ENCODE data around the gene STXBP4. TPM values are rescaled to one million over a fixed set of nuclear protein-coding genes. Genes with fewer than 3 reads are reported as not detected.

Gene STXBP4
- total RNA-seq, 1 donor from 2014 or later = 7.6 TPM

GRCh38 chr17:54945671-54946070 lies 22.9 kb upstream of the STXBP4 start:
- no peaks in the 10 kb centered on the region for H3K36me3 Mint-ChIP-seq (ENCODE audit: low read depth)
- H3K27ac Mint-ChIP-seq = no peak overlapping the region

GRCh38 chr17:54947396-54947795 lies 21.2 kb upstream of the STXBP4 start:
- H3K4me1 Mint-ChIP-seq (ENCODE audit: low read depth) = peaks cover 35% of the 10 kb centered on the region
- no peak overlapping the region for H3K4me3 Mint-ChIP-seq (ENCODE audit: low read depth)

More at GRCh38 chr17:54945671-54946070, 22.9 kb upstream of the STXBP4 start:
- intact Hi-C loops (cut with micrococcal nuclease) = no loop called here
- H3K9me3 Mint-ChIP-seq = no peaks in the 10 kb centered on the region
- H3K27me3 Mint-ChIP-seq (ENCODE audit: low read depth) = no peaks in the 10 kb centered on the region
- no peak overlapping the region for H3K4me3 Mint-ChIP-seq (ENCODE audit: low read depth)
- no peak for DNase-seq (ENCODE audit: low spot score)
- H3K4me1 Mint-ChIP-seq (ENCODE audit: low read depth) = peaks cover 35% of the 10 kb centered on the region

GRCh38 chr17:54948380-54948779 lies 20.2 kb upstream of the STXBP4 start:
- DNase-seq (ENCODE audit: low spot score) = no peak

More at GRCh38 chr17:54947396-54947795, 21.2 kb upstream of the STXBP4 start:
- H3K27ac Mint-ChIP-seq = peak overlapping the region; percentile 19
- no peaks in the 10 kb centered on the region for H3K9me3 Mint-ChIP-seq
- intact Hi-C loops (cut with micrococcal nuclease) = no loop called here
- H3K36me3 Mint-ChIP-seq (ENCODE audit: low read depth) = no peaks in the 10 kb centered on the region
- H3K27me3 Mint-ChIP-seq (ENCODE audit: low read depth) = no peaks in the 10 kb centered on the region
- DNase-seq (ENCODE audit: low spot score) = no peak

GRCh38 chr17:54950116-54950515 lies 18.4 kb upstream of the STXBP4 start:
- Mint-ChIP-seq H3K27ac (no peak overlapping the region), H3K4me3 (ENCODE audit: low read depth) (no peak overlapping the region), H3K27me3 (ENCODE audit: low read depth) (no peaks in the 10 kb centered on the region), H3K9me3 (no peaks in the 10 kb centered on the region), H3K4me1 (ENCODE audit: low read depth) (peaks cover 30% of the 10 kb centered on the region), H3K36me3 (ENCODE audit: low read depth) (no peaks in the 10 kb centered on the region)
- intact Hi-C loops (cut with micrococcal nuclease) = no loop called here
- no peak for DNase-seq (ENCODE audit: low spot score)

More at GRCh38 chr17:54948380-54948779, 20.2 kb upstream of the STXBP4 start:
- Mint-ChIP-seq H3K4me3 (ENCODE audit: low read depth) (no peak overlapping the region), H3K9me3 (no peaks in the 10 kb centered on the region), H3K4me1 (ENCODE audit: low read depth) (peaks cover 35% of the 10 kb centered on the region), H3K27ac (no peak overlapping the region), H3K27me3 (ENCODE audit: low read depth) (no peaks in the 10 kb centered on the region), H3K36me3 (ENCODE audit: low read depth) (no peaks in the 10 kb centered on the region)
- intact Hi-C loops (cut with micrococcal nuclease) = no loop called here

- no peaks in the 10 kb centered on the region for H3K36me3 Mint-ChIP-seq (ENCODE audit: low read depth)
These were observed 17.3 kb upstream of the STXBP4 start for GRCh38 chr17:54951286-54951685.

GRCh38 chr17:54956791-54957190 lies 11.8 kb upstream of the STXBP4 start:
- DNase-seq (ENCODE audit: low spot score) = no peak
- no peak overlapping the region for H3K27ac Mint-ChIP-seq
- peaks cover 35% of the 10 kb centered on the region for H3K36me3 Mint-ChIP-seq (ENCODE audit: low read depth)
- intact Hi-C loops (cut with micrococcal nuclease) = no loop called here
- no peaks in the 10 kb centered on the region for H3K4me1 Mint-ChIP-seq (ENCODE audit: low read depth)
- no peaks in the 10 kb centered on the region for H3K9me3 Mint-ChIP-seq
- no peaks in the 10 kb centered on the region for H3K27me3 Mint-ChIP-seq (ENCODE audit: low read depth)
- no peak overlapping the region for H3K4me3 Mint-ChIP-seq (ENCODE audit: low read depth)

More at GRCh38 chr17:54951286-54951685, 17.3 kb upstream of the STXBP4 start:
- Mint-ChIP-seq H3K4me1 (ENCODE audit: low read depth) (peaks cover 18% of the 10 kb centered on the region), H3K4me3 (ENCODE audit: low read depth) (no peak overlapping the region), H3K27me3 (ENCODE audit: low read depth) (no peaks in the 10 kb centered on the region), H3K9me3 (no peaks in the 10 kb centered on the region), H3K27ac (no peak overlapping the region)
- no peak for DNase-seq (ENCODE audit: low spot score)
- intact Hi-C loops (cut with micrococcal nuclease) = no loop called here

- Mint-ChIP-seq H3K4me1 (ENCODE audit: low read depth) (peaks cover 31% of the 10 kb centered on the region), H3K4me3 (ENCODE audit: low read depth) (no peak overlapping the region), H3K9me3 (no peaks in the 10 kb centered on the region), H3K27ac (no peak overlapping the region), H3K36me3 (ENCODE audit: low read depth) (peaks cover 25% of the 10 kb centered on the region), H3K27me3 (ENCODE audit: low read depth) (no peaks in the 10 kb centered on the region)
- DNase-seq (ENCODE audit: low spot score) = no peak
- intact Hi-C loops (cut with micrococcal nuclease) = loop anchor here (2.0 to 5.0 kb wide), 2 partner anchors 269 to 380 kb away; no protein-coding TSS in a partner anchor
These were observed 824 bp upstream of the STXBP4 start for GRCh38 chr17:54967621-54968261.

- Mint-ChIP-seq H3K4me3 (ENCODE audit: low read depth) (no peak overlapping the region), H3K9me3 (no peaks in the 10 kb centered on the region), H3K27me3 (ENCODE audit: low read depth) (no peaks in the 10 kb centered on the region), H3K4me1 (ENCODE audit: low read depth) (peaks cover 31% of the 10 kb centered on the region), H3K36me3 (ENCODE audit: low read depth) (peaks cover 15% of the 10 kb centered on the region), H3K27ac (no peak overlapping the region)
- no peak for DNase-seq (ENCODE audit: low spot score)
- intact Hi-C loops (cut with micrococcal nuclease) = loop anchor here (2.0 to 5.0 kb wide), 2 partner anchors 268 to 378 kb away; no protein-coding TSS in a partner anchor
These were observed 395 bp downstream of the STXBP4 start for GRCh38 chr17:54968988-54969332.

GRCh38 chr17:54969658-54970572 lies 1.4 kb downstream of the STXBP4 start:
- H3K4me1 Mint-ChIP-seq (ENCODE audit: low read depth) = peaks cover 31% of the 10 kb centered on the region
- intact Hi-C loops (cut with micrococcal nuclease) = loop anchor here (2.0 to 5.0 kb wide), 2 partner anchors 267 to 377 kb away; no protein-coding TSS in a partner anchor
- H3K4me3 Mint-ChIP-seq (ENCODE audit: low read depth) = no peak overlapping the region
- H3K27me3 Mint-ChIP-seq (ENCODE audit: low read depth) = no peaks in the 10 kb centered on the region
- no peaks in the 10 kb centered on the region for H3K9me3 Mint-ChIP-seq
- DNase-seq (ENCODE audit: low spot score) = no peak
- H3K27ac Mint-ChIP-seq = no peak overlapping the region
- peaks cover 12% of the 10 kb centered on the region for H3K36me3 Mint-ChIP-seq (ENCODE audit: low read depth)

GRCh38 chr17:54971147-54971546 lies 2.6 kb downstream of the STXBP4 start:
- Mint-ChIP-seq H3K9me3 (no peaks in the 10 kb centered on the region), H3K4me1 (ENCODE audit: low read depth) (peaks cover 30% of the 10 kb centered on the region), H3K27ac (no peak overlapping the region), H3K27me3 (ENCODE audit: low read depth) (no peaks in the 10 kb centered on the region), H3K4me3 (ENCODE audit: low read depth) (no peak overlapping the region), H3K36me3 (ENCODE audit: low read depth) (peaks cover 4% of the 10 kb centered on the region)
- intact Hi-C loops (cut with micrococcal nuclease) = no loop called here
- DNase-seq (ENCODE audit: low spot score) = no peak

- no peak overlapping the region for H3K27ac Mint-ChIP-seq
- intact Hi-C loops (cut with micrococcal nuclease) = no loop called here
- DNase-seq (ENCODE audit: low spot score) = no peak
- peaks cover 26% of the 10 kb centered on the region for H3K4me1 Mint-ChIP-seq (ENCODE audit: low read depth)
- no peak overlapping the region for H3K4me3 Mint-ChIP-seq (ENCODE audit: low read depth)
- no peaks in the 10 kb centered on the region for H3K9me3 Mint-ChIP-seq
- no peaks in the 10 kb centered on the region for H3K27me3 Mint-ChIP-seq (ENCODE audit: low read depth)
- no peaks in the 10 kb centered on the region for H3K36me3 Mint-ChIP-seq (ENCODE audit: low read depth)
These were observed 3.3 kb downstream of the STXBP4 start for GRCh38 chr17:54971901-54972300.

GRCh38 chr17:54972406-54973138 lies 4.0 kb downstream of the STXBP4 start:
- Mint-ChIP-seq H3K9me3 (no peaks in the 10 kb centered on the region), H3K36me3 (ENCODE audit: low read depth) (no peaks in the 10 kb centered on the region), H3K27ac (no peak overlapping the region), H3K4me3 (ENCODE audit: low read depth) (no peak overlapping the region), H3K27me3 (ENCODE audit: low read depth) (no peaks in the 10 kb centered on the region), H3K4me1 (ENCODE audit: low read depth) (peaks cover 22% of the 10 kb centered on the region)
- intact Hi-C loops (cut with micrococcal nuclease) = no loop called here
- no peak for DNase-seq (ENCODE audit: low spot score)
